ENCODE results near the gene OPALIN. TPM values are rescaled to one million over a fixed set of nuclear protein-coding genes. Genes with fewer than 3 reads are reported as not detected.
A peak's percentile ranks its signal among the peaks of the same experiment; 100 is the strongest.

The OPALIN gene
- total RNA-seq, 1 experiment from 2014 or later, result not detected

- H3K9me3 ChIP-seq (replicated peaks), result no peaks in the 10 kb centered on the region
- no peak overlapping the region for H3K4me3 ChIP-seq
- H3K36me3 ChIP-seq, result no peaks in the 10 kb centered on the region
- no peaks in the 10 kb centered on the region for H3K27me3 ChIP-seq
- peak in 1 of 2 experiments; percentile 6 for DNase-seq
- H3K4me1 ChIP-seq, result no peaks in the 10 kb centered on the region
- no peak overlapping the region for H3K27ac ChIP-seq
These were observed 21.7 kb downstream of the OPALIN start for GRCh38 chr10:96337106-96337505.

- H3K36me3 ChIP-seq, result no peaks in the 10 kb centered on the region
- peak; percentile 5 to 53 for DNase-seq
- no peaks in the 10 kb centered on the region for H3K9me3 ChIP-seq (replicated peaks)
- no peaks in the 10 kb centered on the region for H3K4me1 ChIP-seq
- no peaks in the 10 kb centered on the region for H3K27me3 ChIP-seq
- no peak overlapping the region for H3K4me3 ChIP-seq
- H3K27ac ChIP-seq, result no peak overlapping the region
These were observed 23.9 kb downstream of the OPALIN start for GRCh38 chr10:96334616-96335526.

GRCh38 chr10:96333101-96333500, 25.7 kb downstream of the OPALIN start:
- no peak for DNase-seq
- H3K9me3 ChIP-seq (replicated peaks), result no peaks in the 10 kb centered on the region
- no peaks in the 10 kb centered on the region for H3K27me3 ChIP-seq
- H3K4me3 ChIP-seq, result no peak overlapping the region
- H3K27ac ChIP-seq, result no peak overlapping the region
- H3K36me3 ChIP-seq, result no peaks in the 10 kb centered on the region
- no peaks in the 10 kb centered on the region for H3K4me1 ChIP-seq

GRCh38 chr10:96327462-96327861, 31.3 kb downstream of the OPALIN start:
- Histone ChIP-seq H3K27ac (no peak overlapping the region), H3K4me3 (no peak overlapping the region), H3K27me3 (no peaks in the 10 kb centered on the region), H3K4me1 (no peaks in the 10 kb centered on the region), H3K36me3 (no peaks in the 10 kb centered on the region), H3K9me3 (replicated peaks) (no peaks in the 10 kb centered on the region)
- DNase-seq, result no peak

- Histone ChIP-seq H3K9me3 (replicated peaks) (no peaks in the 10 kb centered on the region), H3K4me3 (no peak overlapping the region), H3K36me3 (no peaks in the 10 kb centered on the region), H3K4me1 (no peaks in the 10 kb centered on the region), H3K27ac (no peak overlapping the region), H3K27me3 (no peaks in the 10 kb centered on the region)
- no peak for DNase-seq
These were observed 33.0 kb downstream of the OPALIN start for GRCh38 chr10:96325719-96326373.

- Histone ChIP-seq H3K4me3 (no peak overlapping the region), H3K36me3 (no peaks in the 10 kb centered on the region), H3K9me3 (replicated peaks) (no peaks in the 10 kb centered on the region), H3K27me3 (no peaks in the 10 kb centered on the region), H3K27ac (no peak overlapping the region), H3K4me1 (no peaks in the 10 kb centered on the region)
- no peak for DNase-seq
These were observed 34.4 kb downstream of the OPALIN start for GRCh38 chr10:96324447-96324846.

- Histone ChIP-seq H3K36me3 (no peaks in the 10 kb centered on the region), H3K4me1 (no peaks in the 10 kb centered on the region), H3K27ac (no peak overlapping the region), H3K9me3 (replicated peaks) (no peaks in the 10 kb centered on the region), H3K4me3 (no peak overlapping the region), H3K27me3 (no peaks in the 10 kb centered on the region)
- DNase-seq, result no peak
These were observed 36.5 kb downstream of the OPALIN start for GRCh38 chr10:96322275-96322674.

- Histone ChIP-seq H3K27ac (no peak overlapping the region), H3K36me3 (no peaks in the 10 kb centered on the region), H3K27me3 (no peaks in the 10 kb centered on the region), H3K9me3 (replicated peaks) (no peaks in the 10 kb centered on the region), H3K4me1 (no peaks in the 10 kb centered on the region), H3K4me3 (no peak overlapping the region)
- DNase-seq, result no peak
These were observed 37.0 kb downstream of the OPALIN start for GRCh38 chr10:96321822-96322221.

- H3K27ac ChIP-seq, result no peak overlapping the region
- no peak overlapping the region for H3K4me3 ChIP-seq
- H3K36me3 ChIP-seq, result no peaks in the 10 kb centered on the region
- no peaks in the 10 kb centered on the region for H3K27me3 ChIP-seq
- no peaks in the 10 kb centered on the region for H3K4me1 ChIP-seq
- no peak for DNase-seq
- H3K9me3 ChIP-seq (replicated peaks), result no peaks in the 10 kb centered on the region
These were observed 38.9 kb downstream of the OPALIN start for GRCh38 chr10:96319754-96320474.

GRCh38 chr10:96317067-96317833, 41.6 kb downstream of the OPALIN start:
- Histone ChIP-seq H3K9me3 (replicated peaks) (no peaks in the 10 kb centered on the region), H3K27ac (no peak overlapping the region), H3K36me3 (no peaks in the 10 kb centered on the region), H3K27me3 (no peaks in the 10 kb centered on the region), H3K4me1 (no peaks in the 10 kb centered on the region), H3K4me3 (no peak overlapping the region)
- no peak for DNase-seq

GRCh38 chr10:96313344-96313743, 45.5 kb downstream of the OPALIN start:
- Histone ChIP-seq H3K27me3 (no peaks in the 10 kb centered on the region), H3K36me3 (no peaks in the 10 kb centered on the region), H3K4me1 (no peaks in the 10 kb centered on the region), H3K4me3 (no peak overlapping the region), H3K9me3 (replicated peaks) (no peaks in the 10 kb centered on the region), H3K27ac (no peak overlapping the region)
- DNase-seq, result no peak

GRCh38 chr10:96311180-96311715, 47.6 kb downstream of the OPALIN start:
- H3K9me3 ChIP-seq (replicated peaks), result no peaks in the 10 kb centered on the region
- H3K27ac ChIP-seq, result no peak overlapping the region
- no peak for DNase-seq
- H3K36me3 ChIP-seq, result no peaks in the 10 kb centered on the region
- H3K4me3 ChIP-seq, result no peak overlapping the region
- H3K27me3 ChIP-seq, result no peaks in the 10 kb centered on the region
- H3K4me1 ChIP-seq, result no peaks in the 10 kb centered on the region

GRCh38 chr10:96310321-96310669, 48.5 kb downstream of the OPALIN start:
- no peak for DNase-seq
- Histone ChIP-seq H3K9me3 (replicated peaks) (no peaks in the 10 kb centered on the region), H3K27me3 (no peaks in the 10 kb centered on the region), H3K36me3 (no peaks in the 10 kb centered on the region), H3K27ac (no peak overlapping the region), H3K4me1 (no peaks in the 10 kb centered on the region), H3K4me3 (no peak overlapping the region)

- no peak overlapping the region for H3K4me3 ChIP-seq
- no peaks in the 10 kb centered on the region for H3K9me3 ChIP-seq (replicated peaks)
- H3K27ac ChIP-seq, result no peak overlapping the region
- H3K36me3 ChIP-seq, result no peaks in the 10 kb centered on the region
- no peaks in the 10 kb centered on the region for H3K4me1 ChIP-seq
- H3K27me3 ChIP-seq, result no peaks in the 10 kb centered on the region
- DNase-seq, result no peak
These were observed 49.0 kb downstream of the OPALIN start for GRCh38 chr10:96309628-96310320.

Data from SJCRH30 (cell line).